HepG2 (cell line): ENCODE measurements around the gene CYBC1. TPM values are rescaled to one million over a fixed set of nuclear protein-coding genes. Genes with fewer than 3 reads are reported as not detected.

Experiments
- ATAC-seq: fragments of 200-7000 bp; cut with Tn5 transposase; 3 replicates; pipeline ENCODE4 v1.9.1; 2020; ENCODE audit warnings: mild to moderate bottlenecking, moderate library complexity
- BruUV-seq: library from RNA; stranded (reverse); fragments of 400-500 nt; replicated peaks from 2 replicates; lab custom pipeline; 2021; lab: Mats Ljungman, UMichigan
- CTCF ChIA-PET: fragments of 300-600 bp; formaldehyde crosslinking; extraction: SDS; loops from one replicate; lab custom pipeline; 2021; ENCODE audit warnings: low total read pairs, inconsistent platforms, low intra/inter-chr PET ratio; lab: Yijun Ruan, JAX
- POLR2A ChIA-PET: fragments of 350-600 bp; sonication (Branson Sonifier 250); formaldehyde crosslinking; loops from one replicate; lab custom pipeline; 2020; ENCODE audit warnings: antibody characterized with exemption, inconsistent platforms; lab: Yijun Ruan, JAX
- DNase-seq: peaks from one replicate; pipeline ENCODE4 v3.0.0-alpha.2; 2015; ENCODE audit warnings: low spot score
- FAIRE-seq: peaks from 3 replicates; lab custom pipeline; 2011; peaks lifted over from hg19 to GRCh38; lab: Jason Lieb, UNC
- H2AFZ ChIP-seq: one replicate; pipeline ENCODE4 v1.6.1; 2011; ENCODE audit warnings: low read length, inconsistent platforms
- H3K27ac ChIP-seq: fragments of 300-600 bp; 3 replicates; pipeline ENCODE4 v1.8.0; 2011; ENCODE audit warnings: mixed run types, mild to moderate bottlenecking, mixed read lengths, low read length, inconsistent platforms; ENCODE audit not compliant: insufficient read depth; ENCODE audit errors: extremely low read length
- H3K27me3 ChIP-seq, 2 experiments: fragments of 200-600 bp in 1 of 2; 2 replicates in 1 of 2; 3 replicates in 1 of 2; pipeline versions ENCODE4 v1.6.0 to v1.8.0; 2011; ENCODE audit warnings: low read length in 2 of 2, mild to moderate bottlenecking in 2 of 2, moderate library complexity in 2 of 2, inconsistent platforms in 1 of 2; ENCODE audit not compliant: insufficient read depth in 2 of 2, control insufficient read depth in 1 of 2
- H3K36me3 ChIP-seq, 2 experiments: fragments of 200-600 bp in 1 of 2; replicated peaks in 1 of 2; 2 replicates in 1 of 2; 3 replicates in 1 of 2; pipeline versions ENCODE4 v1.5.1 to v1.8.0; 2011; ENCODE audit warnings: low read length in 2 of 2, inconsistent platforms in 1 of 2; ENCODE audit not compliant: insufficient read depth in 2 of 2, control insufficient read depth in 1 of 2
- H3K4me1 ChIP-seq: 2 replicates; pipeline ENCODE4 v1.5.1; 2012; ENCODE audit warnings: low read length, inconsistent platforms; ENCODE audit not compliant: insufficient read depth
- H3K4me2 ChIP-seq: 2 replicates; pipeline ENCODE4 v1.6.0; 2011; ENCODE audit warnings: low read depth, low read length, inconsistent platforms
- H3K4me3 ChIP-seq, 3 experiments: fragments of 200-600 bp in 1 of 3; sonication (generic), shearing (Covaris generic) in 1 of 3; replicated peaks in 1 of 3; 2 replicates each; pipeline ENCODE4 v1.5.1; 2011 to 2016; ENCODE audit warnings: low read length in 3 of 3, inconsistent platforms in 2 of 3, low read depth in 2 of 3, mild to moderate bottlenecking in 2 of 3, control low read depth in 1 of 3, mixed read lengths in 1 of 3; ENCODE audit not compliant: insufficient read depth in 1 of 3
- H3K79me2 ChIP-seq: one replicate; pipeline ENCODE4 v1.6.1; 2011; ENCODE audit warnings: low read length, inconsistent platforms; ENCODE audit not compliant: insufficient read depth
- H3K9ac ChIP-seq: 2 replicates; pipeline ENCODE4 v1.6.0; 2011; ENCODE audit warnings: mild to moderate bottlenecking, low read depth, low read length, inconsistent platforms; ENCODE audit not compliant: insufficient read depth
- H3K9me3 ChIP-seq: 2 replicates; pipeline ENCODE4 v1.5.1; 2012; ENCODE audit warnings: mild to moderate bottlenecking, low read length
- H4K20me1 ChIP-seq: 2 replicates; pipeline ENCODE4 v1.6.0; 2011; ENCODE audit warnings: inconsistent platforms, mild to moderate bottlenecking, low read length, moderate library complexity; ENCODE audit not compliant: insufficient read depth
- ETV5 ChIP-seq: IDR thresholded peaks from 2 replicates; pipeline ENCODE4 v1.6.1; 2018; ENCODE audit warnings: missing biosample characterization, missing genetic modification reagents, inconsistent platforms, borderline replicate concordance
- PITX1 ChIP-seq: sonication (generic); formaldehyde crosslinking; IDR thresholded peaks from 2 replicates; pipeline ENCODE4 v1.5.1; 2020; ENCODE audit warnings: mild to moderate bottlenecking, missing genetic modification reagents
- RFX1 ChIP-seq: fragments of 450-650 bp; IDR thresholded peaks from 2 replicates; pipeline ENCODE4 v1.6.1; 2017
- ZBTB49 ChIP-seq: sonication (generic); formaldehyde crosslinking; IDR thresholded peaks from 2 replicates; pipeline ENCODE4 v1.4.0; 2020; ENCODE audit warnings: missing genetic modification reagents, borderline replicate concordance
- ZKSCAN5 ChIP-seq: sonication (generic); formaldehyde crosslinking; IDR thresholded peaks from 2 replicates; pipeline ENCODE4 v1.5.1; 2020; ENCODE audit warnings: mild to moderate bottlenecking, missing genetic modification reagents
- ZNF253 ChIP-seq: sonication (generic); formaldehyde crosslinking; IDR thresholded peaks from 2 replicates; pipeline ENCODE4 v1.8.0; 2022; ENCODE audit warnings: mild to moderate bottlenecking, missing genetic modification reagents, borderline replicate concordance
- ZNF407 ChIP-seq: sonication (generic); formaldehyde crosslinking; IDR thresholded peaks from one replicate; pipeline ENCODE4 v1.5.1; 2020; ENCODE audit warnings: mild to moderate bottlenecking, missing genetic modification reagents; ENCODE audit errors: not compliant biosample characterization
- ZNF614 ChIP-seq: IDR thresholded peaks from 2 replicates; pipeline ENCODE4 v1.6.1; 2018; ENCODE audit warnings: missing biosample characterization, missing genetic modification reagents, inconsistent platforms, borderline replicate concordance
- whole genome bisulfite sequencing: methylation state at CpG from one replicate; pipeline ENCODE4 v1.1.6; 2017; ENCODE audit warnings: low lambda C conversion rate; 5-methylcytosine and 5-hydroxymethylcytosine counted together
- in situ Hi-C: cut with HindIII; loops from 2 replicates; pipeline ENCODE4 v1.10.0; 2017; ENCODE audit warnings: low pct_unique_long_range_greater_than_20kb; ENCODE audit not compliant: extremely low pct_ligation_motif_present
- intact Hi-C: fragments of 100-400 bp; cut with micrococcal nuclease; formaldehyde crosslinking; loops from one replicate; pipeline ENCODE4 v1.10.0; 2022; ENCODE audit not compliant: unreplicated experiment
- polyA plus RNA-seq, 8 experiments: library from polyadenylated mRNA; depleted of rRNA in 3 of 8; stranded (reverse) in 7 of 8; unstranded in 1 of 8; fragments of >200 nt; fragmentation: Illumina TruSeq in 4 of 8; extraction: Trizol in 4 of 8; gene quantifications; 2 replicates each; pipeline versions ENCODE4 v1.2.1 to v1.2.3, GENCODE V29; 2011 to 2016; ENCODE audit warnings: low read depth in 4 of 8, missing spikeins in 1 of 8, mixed read lengths in 1 of 8; ENCODE audit not compliant: insufficient read depth in 1 of 8
- total RNA-seq, 5 experiments: library from RNA; depleted of rRNA; stranded (reverse); fragments of >200 nt; fragmentation: Illumina TruSeq; extraction: Trizol; gene quantifications; 2 replicates each; pipeline ENCODE4 v1.2.3, GENCODE V29; 2016; ENCODE audit warnings: low read depth in 1 of 5
- TF ChIP-seq, protein P1 (sequence below): sonication (generic); formaldehyde crosslinking; IDR thresholded peaks from 2 replicates; pipeline ENCODE4 v1.5.0; 2020; ENCODE audit warnings: mild to moderate bottlenecking, missing genetic modification reagents
- TF ChIP-seq, protein P2 (sequence below): sonication (generic); formaldehyde crosslinking; conservative IDR thresholded peaks from 2 replicates; pipeline ENCODE4 v1.4.0; 2020; ENCODE audit warnings: missing genetic modification reagents

CYBC1 gene
- total and polyA plus RNA-seq, 2 of the 13 experiments (the other 11 are each of a cell fraction or from before 2014, with no cell fraction given), result 43.4 to 44.1 TPM

- Histone ChIP-seq H3K9me3 (no peaks in the 10 kb centered on the region), H3K36me3 (peaks cover 6 to 15% of the 10 kb centered on the region in 2 experiments; a peak in 3 of 5 replicates), H3K4me1 (peaks cover 44% of the 10 kb centered on the region), H3K27ac (no peak overlapping the region), H4K20me1 (no peaks in the 10 kb centered on the region), H3K27me3 (no peaks in the 10 kb centered on the region), H3K79me2 (no peaks in the 10 kb centered on the region), H3K4me3 (no peak overlapping the region), H2AFZ (no peak overlapping the region), H3K4me2 (no peak overlapping the region), H3K9ac (no peak overlapping the region)
- BruUV-seq, result no TSS peak
- CTCF ChIA-PET, result no interaction called here
- POLR2A ChIA-PET, result no interaction called here
- ATAC-seq, result no peak
- in situ Hi-C loops (no loop called here), intact Hi-C loops (no loop called here)
- no peak for DNase-seq
- FAIRE-seq, result no peak
- WGBS, result 88% methylated on average over 8 of the region's 10 CpGs
- peak; percentile 43 for TF ChIP-seq ZNF407
- TF ChIP-seq, protein P1, sequence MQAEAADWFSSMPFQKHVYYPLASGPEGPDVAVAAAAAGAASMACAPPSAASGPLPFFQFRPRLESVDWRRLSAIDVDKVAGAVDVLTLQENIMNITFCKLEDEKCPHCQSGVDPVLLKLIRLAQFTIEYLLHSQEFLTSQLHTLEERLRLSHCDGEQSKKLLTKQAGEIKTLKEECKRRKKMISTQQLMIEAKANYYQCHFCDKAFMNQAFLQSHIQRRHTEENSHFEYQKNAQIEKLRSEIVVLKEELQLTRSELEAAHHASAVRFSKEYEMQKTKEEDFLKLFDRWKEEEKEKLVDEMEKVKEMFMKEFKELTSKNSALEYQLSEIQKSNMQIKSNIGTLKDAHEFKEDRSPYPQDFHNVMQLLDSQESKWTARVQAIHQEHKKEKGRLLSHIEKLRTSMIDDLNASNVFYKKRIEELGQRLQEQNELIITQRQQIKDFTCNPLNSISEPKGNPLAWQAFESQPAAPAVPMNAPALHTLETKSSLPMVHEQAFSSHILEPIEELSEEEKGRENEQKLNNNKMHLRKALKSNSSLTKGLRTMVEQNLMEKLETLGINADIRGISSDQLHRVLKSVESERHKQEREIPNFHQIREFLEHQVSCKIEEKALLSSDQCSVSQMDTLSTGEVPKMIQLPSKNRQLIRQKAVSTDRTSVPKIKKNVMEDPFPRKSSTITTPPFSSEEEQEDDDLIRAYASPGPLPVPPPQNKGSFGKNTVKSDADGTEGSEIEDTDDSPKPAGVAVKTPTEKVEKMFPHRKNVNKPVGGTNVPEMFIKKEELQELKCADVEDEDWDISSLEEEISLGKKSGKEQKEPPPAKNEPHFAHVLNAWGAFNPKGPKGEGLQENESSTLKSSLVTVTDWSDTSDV (CRISPR knock-in tag), result 0 out of 2 replicates have a peak, but pooled peaks have one; percentile 28
- TF ChIP-seq PITX1 (CRISPR knock-in tag), result no peak
- no peak for TF ChIP-seq ETV5 (CRISPR knock-in tag)
- TF ChIP-seq RFX1, result no peak
- TF ChIP-seq ZBTB49 (CRISPR knock-in tag), result no peak
- TF ChIP-seq ZKSCAN5 (CRISPR knock-in tag), result no peak
- TF ChIP-seq ZNF253 (CRISPR knock-in tag), result 0 out of 2 replicates have a peak, but pooled peaks have one; percentile 40
- TF ChIP-seq, protein P2, sequence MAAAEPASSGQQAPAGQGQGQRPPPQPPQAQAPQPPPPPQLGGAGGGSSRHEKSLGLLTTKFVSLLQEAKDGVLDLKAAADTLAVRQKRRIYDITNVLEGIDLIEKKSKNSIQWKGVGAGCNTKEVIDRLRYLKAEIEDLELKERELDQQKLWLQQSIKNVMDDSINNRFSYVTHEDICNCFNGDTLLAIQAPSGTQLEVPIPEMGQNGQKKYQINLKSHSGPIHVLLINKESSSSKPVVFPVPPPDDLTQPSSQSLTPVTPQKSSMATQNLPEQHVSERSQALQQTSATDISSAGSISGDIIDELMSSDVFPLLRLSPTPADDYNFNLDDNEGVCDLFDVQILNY (CRISPR knock-in tag), result no peak
- TF ChIP-seq ZNF614, result no peak
Observed at GRCh38 chr17:82491196-82491530, 40.6 kb upstream of the CYBC1 start.
